Measurements from ENCODE around the gene LYPD6B.

The LYPD6B gene

DNA sequence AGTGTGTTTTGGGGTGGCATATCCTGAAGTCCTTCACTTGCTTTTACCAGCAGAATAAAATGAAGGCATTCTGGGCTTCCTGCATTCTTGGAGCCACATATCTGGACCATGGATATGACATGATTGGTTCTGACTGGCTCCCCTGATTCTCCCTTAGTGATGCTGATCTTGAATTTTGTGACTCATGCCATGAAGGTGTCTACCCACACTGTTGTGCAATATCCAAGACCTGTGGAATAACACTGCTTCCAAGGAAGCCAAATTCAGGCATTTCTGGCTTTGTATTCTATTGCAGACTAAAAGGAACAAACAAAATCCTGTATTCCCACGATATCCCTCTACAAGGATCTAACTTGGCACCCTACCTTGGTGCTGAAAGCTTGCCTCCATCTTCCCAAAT, 125.8 kb downstream of the LYPD6B start:
- Histone ChIP-seq H3K9ac (ENCODE audit: low read depth, low read length, poor library complexity) (no peak overlapping the region), H2AK5ac (ENCODE audit: low read depth, low read length) (no peak overlapping the region), H3K36me3 (replicated peaks in 1 of 2; ENCODE audit: control insufficient read depth in 2 of 2, insufficient read depth in 2 of 2, low read length in 2 of 2) (no peaks in the 10 kb centered on the region), H3K79me1 (ENCODE audit: low read depth, low read length) (no peaks in the 10 kb centered on the region), H3K4me2 (ENCODE audit: insufficient read depth, low read length, poor library complexity, severe bottlenecking) (no peak overlapping the region), H2BK12ac (ENCODE audit: low read length) (no peak overlapping the region), H3K27ac (replicated peaks; ENCODE audit: low read length) (no peak overlapping the region), H2BK120ac (ENCODE audit: low read depth, low read length) (no peak overlapping the region), H3K18ac (ENCODE audit: low read length) (no peak overlapping the region), H2AFZ (ENCODE audit: low read length) (no peak overlapping the region), H2BK5ac (ENCODE audit: low read length) (no peak overlapping the region), H3K27me3 (ENCODE audit: control insufficient read depth in 3 of 3, insufficient read depth in 3 of 3, low read depth in 1 of 3, low read length in 3 of 3) (peaks cover 0 to 5% (median 0%) of the 10 kb centered on the region in 3 experiments), H3K23ac (ENCODE audit: low read depth, low read length, poor library complexity) (no peak overlapping the region), H3K14ac (ENCODE audit: low read length) (no peak overlapping the region), H3K4me1 (ENCODE audit: control insufficient read depth in 2 of 2, insufficient read depth in 1 of 2, low read depth in 1 of 2, low read length in 2 of 2) (peaks cover 0 to 3% of the 10 kb centered on the region in 2 donors), H3K4me3 (ENCODE audit: low read length in 2 of 2) (no peak overlapping the region), H4K8ac (ENCODE audit: low read depth, low read length) (no peak overlapping the region), H4K91ac (ENCODE audit: low read depth, low read length, poor library complexity) (no peak overlapping the region), H3K4ac (ENCODE audit: low read length) (no peak overlapping the region), H2BK15ac (ENCODE audit: low read length) (no peak overlapping the region), H3K9me3 (replicated peaks in 1 of 2; ENCODE audit: control insufficient read depth in 2 of 2, insufficient read depth in 1 of 2, low read depth in 1 of 2, low read length in 2 of 2) (no peaks in the 10 kb centered on the region)
- no peak for DNase-seq (ENCODE audit: low spot score)
- WGBS, 2 donors (ENCODE audit: extremely low coverage in 2 of 2, insufficient read length in 2 of 2, insufficient replicate concordance in 1 of 2) = no CpG with 5 or more reads among the region's 1 CpG

DNA sequence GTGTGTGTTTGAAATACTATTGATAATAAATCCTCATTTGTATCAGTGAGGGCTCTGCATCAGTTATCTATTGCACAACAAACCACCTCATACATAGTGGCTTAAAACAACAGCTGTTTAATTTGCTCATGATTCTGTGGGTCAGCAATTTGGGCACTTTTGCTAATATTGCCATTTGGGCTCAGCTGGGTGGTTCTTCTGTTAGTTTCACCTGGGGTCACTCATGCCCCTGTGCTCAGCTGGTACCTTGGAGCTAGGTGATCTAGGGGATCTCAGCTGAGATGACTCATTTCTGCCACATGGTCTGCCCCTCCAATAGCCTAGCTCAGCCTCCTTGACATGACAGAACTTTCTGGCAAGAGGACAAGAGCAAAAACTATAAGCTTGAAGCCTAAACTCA, 126.3 kb downstream of the LYPD6B start:
- Histone ChIP-seq H4K8ac (ENCODE audit: low read depth, low read length) (no peak overlapping the region), H2AK5ac (ENCODE audit: low read depth, low read length) (no peak overlapping the region), H3K4me3 (ENCODE audit: low read length in 2 of 2) (no peak overlapping the region), H3K18ac (ENCODE audit: low read length) (no peak overlapping the region), H3K9me3 (replicated peaks in 1 of 2; ENCODE audit: control insufficient read depth in 2 of 2, insufficient read depth in 1 of 2, low read depth in 1 of 2, low read length in 2 of 2) (no peaks in the 10 kb centered on the region), H3K4ac (ENCODE audit: low read length) (no peak overlapping the region), H2BK12ac (ENCODE audit: low read length) (no peak overlapping the region), H3K14ac (ENCODE audit: low read length) (no peak overlapping the region), H3K23ac (ENCODE audit: low read depth, low read length, poor library complexity) (no peak overlapping the region), H3K27me3 (ENCODE audit: control insufficient read depth in 3 of 3, insufficient read depth in 3 of 3, low read depth in 1 of 3, low read length in 3 of 3) (peaks cover 0 to 5% (median 0%) of the 10 kb centered on the region in 3 experiments), H4K91ac (ENCODE audit: low read depth, low read length, poor library complexity) (no peak overlapping the region), H2AFZ (ENCODE audit: low read length) (no peak overlapping the region), H3K36me3 (replicated peaks in 1 of 2; ENCODE audit: control insufficient read depth in 2 of 2, insufficient read depth in 2 of 2, low read length in 2 of 2) (no peaks in the 10 kb centered on the region), H3K79me1 (ENCODE audit: low read depth, low read length) (no peaks in the 10 kb centered on the region), H3K4me1 (ENCODE audit: control insufficient read depth in 2 of 2, insufficient read depth in 1 of 2, low read depth in 1 of 2, low read length in 2 of 2) (peaks cover 0 to 3% of the 10 kb centered on the region in 2 donors), H3K9ac (ENCODE audit: low read depth, low read length, poor library complexity) (no peak overlapping the region), H3K27ac (replicated peaks; ENCODE audit: low read length) (no peak overlapping the region), H2BK120ac (ENCODE audit: low read depth, low read length) (no peak overlapping the region), H2BK15ac (ENCODE audit: low read length) (no peak overlapping the region), H2BK5ac (ENCODE audit: low read length) (no peak overlapping the region), H3K4me2 (ENCODE audit: insufficient read depth, low read length, poor library complexity, severe bottlenecking) (no peak overlapping the region)
- no peak for DNase-seq (ENCODE audit: low spot score)

DNA sequence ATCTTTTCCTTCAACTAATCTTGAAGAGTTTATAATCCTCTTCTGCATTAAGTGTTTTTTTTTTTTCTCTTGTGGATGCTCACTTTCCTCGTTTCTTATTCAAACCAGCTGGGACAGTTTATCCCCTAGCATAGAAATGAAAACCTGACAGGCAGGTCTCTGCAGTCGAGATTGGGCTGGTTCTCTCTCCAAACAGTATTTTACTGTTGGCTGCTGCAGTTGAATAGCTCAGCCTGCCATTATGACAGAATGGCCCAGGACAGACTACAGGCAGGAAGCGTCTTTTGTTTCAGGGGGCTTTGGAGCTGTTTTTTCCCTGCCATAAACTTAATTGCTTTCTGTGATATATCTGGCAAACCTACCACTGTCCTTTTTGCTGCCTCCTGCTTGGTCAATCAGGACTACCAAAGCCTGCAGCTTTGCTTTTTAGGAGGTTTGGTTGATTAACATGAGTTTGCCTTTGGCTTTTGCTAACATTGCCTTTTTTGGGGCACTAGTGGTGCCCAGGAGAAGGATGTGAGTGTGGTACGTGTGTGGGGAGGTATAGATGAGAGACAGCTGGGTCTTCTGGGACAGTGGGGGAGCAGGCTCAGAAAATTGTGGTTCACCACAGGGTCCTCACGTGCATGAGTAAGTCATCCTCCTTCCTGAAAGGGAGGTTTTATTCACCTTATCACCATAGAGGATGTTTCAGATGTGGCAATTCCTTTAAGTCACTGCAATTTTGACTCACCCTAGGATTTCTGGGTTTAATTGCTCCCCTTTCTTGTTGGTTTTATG, 128.7 kb downstream of the LYPD6B start:
- Histone ChIP-seq H2BK15ac (ENCODE audit: low read length) (no peak overlapping the region), H3K27ac (replicated peaks; ENCODE audit: low read length) (no peak overlapping the region), H3K23ac (ENCODE audit: low read depth, low read length, poor library complexity) (no peak overlapping the region), H3K14ac (ENCODE audit: low read length) (no peak overlapping the region), H2BK5ac (ENCODE audit: low read length) (no peak overlapping the region), H3K4me3 (ENCODE audit: low read length in 2 of 2) (no peak overlapping the region), H2AK5ac (ENCODE audit: low read depth, low read length) (no peak overlapping the region), H3K18ac (ENCODE audit: low read length) (no peak overlapping the region), H4K91ac (ENCODE audit: low read depth, low read length, poor library complexity) (no peak overlapping the region), H2AFZ (ENCODE audit: low read length) (no peak overlapping the region), H3K4me1 (ENCODE audit: control insufficient read depth in 2 of 2, insufficient read depth in 1 of 2, low read depth in 1 of 2, low read length in 2 of 2) (peaks cover 0 to 3% of the 10 kb centered on the region in 2 donors), H3K4ac (ENCODE audit: low read length) (no peak overlapping the region), H3K27me3 (ENCODE audit: control insufficient read depth in 3 of 3, insufficient read depth in 3 of 3, low read depth in 1 of 3, low read length in 3 of 3) (peaks cover 0 to 5% (median 0%) of the 10 kb centered on the region in 3 experiments), H3K9me3 (replicated peaks in 1 of 2; ENCODE audit: control insufficient read depth in 2 of 2, insufficient read depth in 1 of 2, low read depth in 1 of 2, low read length in 2 of 2) (no peaks in the 10 kb centered on the region), H2BK12ac (ENCODE audit: low read length) (no peak overlapping the region), H2BK120ac (ENCODE audit: low read depth, low read length) (no peak overlapping the region), H3K9ac (ENCODE audit: low read depth, low read length, poor library complexity) (no peak overlapping the region), H3K36me3 (replicated peaks in 1 of 2; ENCODE audit: control insufficient read depth in 2 of 2, insufficient read depth in 2 of 2, low read length in 2 of 2) (no peaks in the 10 kb centered on the region), H3K4me2 (ENCODE audit: insufficient read depth, low read length, poor library complexity, severe bottlenecking) (no peak overlapping the region), H4K8ac (ENCODE audit: low read depth, low read length) (no peak overlapping the region), H3K79me1 (ENCODE audit: low read depth, low read length) (no peaks in the 10 kb centered on the region)
- no CpG with 5 or more reads among the region's 5 CpGs for WGBS, 2 donors (ENCODE audit: extremely low coverage in 2 of 2, insufficient read length in 2 of 2, insufficient replicate concordance in 1 of 2)
- no peak for DNase-seq (ENCODE audit: low spot score)

GRCh38 chr2:149167941-149168340, 129.4 kb downstream of the LYPD6B start:
- Histone ChIP-seq H3K27me3 (ENCODE audit: control insufficient read depth in 3 of 3, insufficient read depth in 3 of 3, low read depth in 1 of 3, low read length in 3 of 3) (peaks cover 0 to 5% (median 0%) of the 10 kb centered on the region in 3 experiments), H3K4me2 (ENCODE audit: insufficient read depth, low read length, poor library complexity, severe bottlenecking) (no peak overlapping the region), H3K18ac (ENCODE audit: low read length) (no peak overlapping the region), H3K23ac (ENCODE audit: low read depth, low read length, poor library complexity) (no peak overlapping the region), H2BK120ac (ENCODE audit: low read depth, low read length) (no peak overlapping the region), H3K9me3 (replicated peaks in 1 of 2; ENCODE audit: control insufficient read depth in 2 of 2, insufficient read depth in 1 of 2, low read depth in 1 of 2, low read length in 2 of 2) (no peaks in the 10 kb centered on the region), H3K9ac (ENCODE audit: low read depth, low read length, poor library complexity) (no peak overlapping the region), H3K27ac (replicated peaks; ENCODE audit: low read length) (no peak overlapping the region), H2BK12ac (ENCODE audit: low read length) (no peak overlapping the region), H3K4me3 (ENCODE audit: low read length in 2 of 2) (no peak overlapping the region), H4K8ac (ENCODE audit: low read depth, low read length) (no peak overlapping the region), H3K4ac (ENCODE audit: low read length) (no peak overlapping the region), H4K91ac (ENCODE audit: low read depth, low read length, poor library complexity) (no peak overlapping the region), H2AK5ac (ENCODE audit: low read depth, low read length) (no peak overlapping the region), H3K79me1 (ENCODE audit: low read depth, low read length) (no peaks in the 10 kb centered on the region), H3K36me3 (replicated peaks in 1 of 2; ENCODE audit: control insufficient read depth in 2 of 2, insufficient read depth in 2 of 2, low read length in 2 of 2) (no peaks in the 10 kb centered on the region), H3K4me1 (ENCODE audit: control insufficient read depth in 2 of 2, insufficient read depth in 1 of 2, low read depth in 1 of 2, low read length in 2 of 2) (peaks cover 0 to 3% of the 10 kb centered on the region in 2 donors), H2BK5ac (ENCODE audit: low read length) (no peak overlapping the region), H2AFZ (ENCODE audit: low read length) (no peak overlapping the region), H3K14ac (ENCODE audit: low read length) (no peak overlapping the region), H2BK15ac (ENCODE audit: low read length) (no peak overlapping the region)
- no CpG with 5 or more reads among the region's 4 CpGs for WGBS, 2 donors (ENCODE audit: extremely low coverage in 2 of 2, insufficient read length in 2 of 2, insufficient replicate concordance in 1 of 2)
- DNase-seq (ENCODE audit: low spot score) = no peak
